HS-5 (cell line): ENCODE measurements around the gene ZNF280C.
A peak's percentile ranks its signal among the peaks of the same experiment; 100 is the strongest.

Experiments used
- DNase-seq: peaks from one replicate; pipeline ENCODE4 v3.0.0-alpha.2; 2012; ENCODE audit warnings: low read depth

ZNF280C gene

GRCh38 chrX:130176354-130176776 is 92.3 kb downstream of the ZNF280C start:
- DNase-seq, result no peak

- no peak for DNase-seq
These were observed 93.8 kb downstream of the ZNF280C start for GRCh38 chrX:130174937-130175336.

GRCh38 chrX:130174045-130174704 is 94.5 kb downstream of the ZNF280C start:
- no peak for DNase-seq

GRCh38 chrX:130173190-130173895 is 95.4 kb downstream of the ZNF280C start:
- DNase-seq, result no peak

- DNase-seq, result no peak
These were observed 96.4 kb downstream of the ZNF280C start for GRCh38 chrX:130172127-130172845.

GRCh38 chrX:130171446-130172126 is 97.1 kb downstream of the ZNF280C start, which contains the start of gene RAB33A:
Gene RAB33A, plus strand, starts transcription at chrX:130171962. Its CDS starts 101 bp downstream, at chrX:130172063.
- no peak for DNase-seq

GRCh38 chrX:130170752-130171445 is 97.8 kb downstream of the ZNF280C start:
- DNase-seq, result no peak

GRCh38 chrX:130167040-130167439 is 101.7 kb downstream of the ZNF280C start:
- DNase-seq, result no peak

- no peak for DNase-seq
These were observed 102.3 kb downstream of the ZNF280C start for GRCh38 chrX:130166503-130166777.

GRCh38 chrX:130165703-130166502 is 102.8 kb downstream of the ZNF280C start, which contains the start of gene AIFM1:
Gene AIFM1, minus strand, starts transcription at chrX:130165841. Its CDS starts 185 bp downstream, at chrX:130165656.
- peak; percentile 79 for DNase-seq

- DNase-seq, result no peak
These were observed 103.5 kb downstream of the ZNF280C start for GRCh38 chrX:130165181-130165702.

- DNase-seq, result no peak
These were observed 105.3 kb downstream of the ZNF280C start for GRCh38 chrX:130163398-130163797.

GRCh38 chrX:130162094-130162735 is 106.5 kb downstream of the ZNF280C start:
- no peak for DNase-seq

GRCh38 chrX:130159776-130160175 is 108.9 kb downstream of the ZNF280C start:
- DNase-seq, result no peak

- no peak for DNase-seq
These were observed 110.4 kb downstream of the ZNF280C start for GRCh38 chrX:130158311-130158710.

- DNase-seq, result no peak
These were observed 113.1 kb downstream of the ZNF280C start for GRCh38 chrX:130155564-130155963.
